Mucosa of descending colon (tissue), 3 donors: ENCODE results near the gene ARAP2. TPM values are rescaled to one million over a fixed set of nuclear protein-coding genes. Genes with fewer than 3 reads are reported as not detected.
A peak's percentile ranks its signal among the peaks of the same experiment; 100 is the strongest.

Source experiments
- ATAC-seq: fragments of 200-7000 bp; cut with Tn5 transposase; one replicate; pipeline ENCODE4 v1.9.1; 2020; ENCODE audit warnings: mild to moderate bottlenecking, moderate library complexity
- DNase-seq, 3 donors: peaks; one replicate each; pipeline ENCODE4 v3.0.0-alpha.2; 2020
- H3K36me3 ChIP-seq: fragments of 200-600 bp; one replicate; pipeline ENCODE4 v1.8.0; 2021; ENCODE audit warnings: low read depth, mild to moderate bottlenecking
- H3K4me1 ChIP-seq: fragments of 200-600 bp; one replicate; pipeline ENCODE4 v1.8.0; 2021; ENCODE audit warnings: low read depth, mild to moderate bottlenecking
- H3K4me3 ChIP-seq: fragments of 200-600 bp; one replicate; pipeline ENCODE4 v1.8.0; 2021; ENCODE audit warnings: mild to moderate bottlenecking
- H3K9me3 ChIP-seq: fragments of 200-600 bp; one replicate; pipeline ENCODE4 v1.8.0; 2021; ENCODE audit warnings: mild to moderate bottlenecking
- intact Hi-C, 2 donors: fragments of 100-400 bp; cut with DNase I in 1 of 2; cut with micrococcal nuclease in 1 of 2; formaldehyde crosslinking; loops; one replicate each; pipeline versions ENCODE4 v1.11.0 to v1.11.1; 2022; cut with DNase I, micrococcal nuclease
- total RNA-seq, 3 donors: library from RNA; stranded (reverse); fragmentation: NEBNext Ultra II Directional in 2 of 3; extraction: Animal tissue kit (Norgen Biotek cat#: 25700) in 2 of 3; gene quantifications; one replicate each; pipeline versions ENCODE4 v1.2.1 to v1.2.4, GENCODE V29; 2021 to 2023
- TF ChIP-seq, protein P1 (sequence below): fragments of 200-600 bp; IDR thresholded peaks from one replicate; pipeline ENCODE4 v1.8.0; 2022; ENCODE audit warnings: antibody characterized with exemption, mild to moderate bottlenecking
- donor health status: DM: no; HTN: no; CAD: no; lungs with moderate emphysema.
- donor health status: DM: no; HTN: no; CAD: no.
- donor health status: DM: no; HTN: yes; CAD: no.

The ARAP2 gene
- total RNA-seq, 3 donors from 2014 or later: 21.7 to 27.9 (median 22.5) TPM

DNA sequence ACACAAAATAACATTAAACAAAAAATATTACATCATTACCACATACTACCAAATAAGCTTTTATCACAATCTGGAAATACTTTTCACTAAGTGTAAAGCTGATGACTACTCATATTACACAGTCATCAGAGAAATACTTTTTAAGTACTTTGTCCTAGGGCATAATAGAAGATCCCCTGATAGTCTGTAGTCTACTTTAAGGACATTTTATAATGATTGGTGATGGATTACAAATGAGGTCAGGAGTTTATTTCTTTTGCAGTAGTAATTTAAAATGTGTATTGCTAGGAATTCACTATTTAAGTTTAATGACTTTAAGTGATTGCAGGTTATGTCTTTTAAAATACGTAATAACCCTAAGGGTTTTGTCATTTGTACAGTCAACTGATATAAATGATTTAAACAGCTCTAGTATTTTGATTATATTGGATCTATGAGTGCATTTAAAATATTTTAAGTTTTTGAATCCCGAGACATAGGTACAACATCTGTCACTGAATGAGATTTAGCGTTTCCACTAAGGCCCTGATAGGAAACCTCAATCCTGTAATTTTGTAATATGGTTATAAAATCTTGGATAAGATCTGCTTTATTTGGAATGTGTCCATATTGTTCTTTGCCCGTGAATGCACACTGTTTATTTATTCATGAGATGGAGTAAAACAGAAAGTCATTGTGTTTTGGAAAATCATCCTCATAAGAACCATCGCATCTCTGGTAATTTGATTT is 189.5 kb downstream of the ARAP2 start:
- Histone ChIP-seq H3K4me1 (peaks cover 7% of the 10 kb centered on the region), H3K36me3 (no peaks in the 10 kb centered on the region), H3K9me3 (no peaks in the 10 kb centered on the region), H3K4me3 (no peak overlapping the region)
- DNase-seq (no peak), ATAC-seq (peak; percentile 32)
- intact Hi-C loops: no loop called here
- TF ChIP-seq, protein P1, sequence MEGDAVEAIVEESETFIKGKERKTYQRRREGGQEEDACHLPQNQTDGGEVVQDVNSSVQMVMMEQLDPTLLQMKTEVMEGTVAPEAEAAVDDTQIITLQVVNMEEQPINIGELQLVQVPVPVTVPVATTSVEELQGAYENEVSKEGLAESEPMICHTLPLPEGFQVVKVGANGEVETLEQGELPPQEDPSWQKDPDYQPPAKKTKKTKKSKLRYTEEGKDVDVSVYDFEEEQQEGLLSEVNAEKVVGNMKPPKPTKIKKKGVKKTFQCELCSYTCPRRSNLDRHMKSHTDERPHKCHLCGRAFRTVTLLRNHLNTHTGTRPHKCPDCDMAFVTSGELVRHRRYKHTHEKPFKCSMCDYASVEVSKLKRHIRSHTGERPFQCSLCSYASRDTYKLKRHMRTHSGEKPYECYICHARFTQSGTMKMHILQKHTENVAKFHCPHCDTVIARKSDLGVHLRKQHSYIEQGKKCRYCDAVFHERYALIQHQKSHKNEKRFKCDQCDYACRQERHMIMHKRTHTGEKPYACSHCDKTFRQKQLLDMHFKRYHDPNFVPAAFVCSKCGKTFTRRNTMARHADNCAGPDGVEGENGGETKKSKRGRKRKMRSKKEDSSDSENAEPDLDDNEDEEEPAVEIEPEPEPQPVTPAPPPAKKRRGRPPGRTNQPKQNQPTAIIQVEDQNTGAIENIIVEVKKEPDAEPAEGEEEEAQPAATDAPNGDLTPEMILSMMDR: no peak

DNA sequence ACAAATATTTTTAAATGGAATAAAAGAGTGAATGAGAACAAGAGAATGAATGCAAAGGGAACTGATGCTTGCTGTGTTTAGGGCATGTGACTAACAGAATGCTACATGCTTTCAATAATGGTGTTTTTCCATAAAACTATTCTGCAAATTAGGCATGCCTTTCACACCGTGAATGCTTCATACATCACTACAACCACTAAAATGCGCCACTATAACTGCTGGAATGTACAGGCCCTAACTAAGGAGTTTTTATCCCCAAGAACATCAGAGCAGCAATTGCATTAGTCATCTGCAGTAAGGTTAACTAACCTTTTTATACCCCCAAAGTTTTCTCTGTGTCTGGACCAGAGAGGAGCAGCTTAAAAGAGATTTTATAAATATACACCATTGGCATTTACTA is 190.4 kb downstream of the ARAP2 start:
- DNase-seq (no peak), ATAC-seq (no peak)
- no peaks in the 10 kb centered on the region for H3K36me3 ChIP-seq
- intact Hi-C loops: no loop called here
- TF ChIP-seq, protein P1: no peak
- H3K4me3 ChIP-seq: no peak overlapping the region
- H3K9me3 ChIP-seq: no peaks in the 10 kb centered on the region
- peaks cover 7% of the 10 kb centered on the region for H3K4me1 ChIP-seq

DNA sequence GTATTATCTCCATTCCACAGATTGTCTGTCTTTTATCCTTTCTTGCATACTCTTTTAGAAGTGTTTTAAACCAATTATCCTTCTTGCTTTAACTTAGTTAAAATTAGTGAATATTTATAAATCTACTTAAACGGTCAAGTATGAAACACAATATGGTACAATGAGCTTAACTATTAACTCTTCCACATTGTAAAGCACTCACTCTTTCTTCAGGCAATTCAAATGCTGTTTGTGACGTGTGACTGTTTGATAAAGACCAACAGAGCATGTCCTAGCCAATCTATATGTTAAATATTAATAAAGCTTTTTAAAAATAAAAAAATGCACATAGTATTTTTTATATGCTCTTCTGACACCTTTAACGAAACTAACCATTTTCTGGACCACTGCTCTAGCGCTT is 192.7 kb downstream of the ARAP2 start:
- Histone ChIP-seq H3K36me3 (no peaks in the 10 kb centered on the region), H3K9me3 (no peaks in the 10 kb centered on the region), H3K4me3 (no peak overlapping the region), H3K4me1 (peaks cover 7% of the 10 kb centered on the region)
- DNase-seq (no peak), ATAC-seq (peak; percentile 63)
- intact Hi-C loops: no loop called here
- TF ChIP-seq, protein P1: no peak

DNA sequence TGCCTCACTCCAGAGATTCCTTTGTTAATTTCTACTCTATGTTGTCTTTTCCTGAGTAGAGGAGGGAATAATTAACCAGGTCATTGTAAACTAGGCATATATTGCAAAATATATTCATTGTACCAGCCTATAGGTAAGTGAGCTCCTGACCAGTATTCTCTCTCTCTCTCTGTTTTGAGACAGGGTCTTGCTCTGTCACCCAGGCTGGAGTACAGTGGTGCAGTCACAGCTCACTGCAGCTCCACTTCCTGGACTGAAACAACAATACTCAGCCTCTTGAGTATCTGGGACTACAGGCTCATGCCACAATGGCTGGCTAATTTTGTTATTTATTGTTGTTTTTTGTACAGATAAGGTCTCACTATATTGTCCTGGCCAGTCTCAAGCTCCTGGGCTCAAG is 198.3 kb downstream of the ARAP2 start:
- peak; percentile 70 for ATAC-seq
- TF ChIP-seq, protein P1: no peak
- H3K36me3 ChIP-seq: no peaks in the 10 kb centered on the region
- H3K4me3 ChIP-seq: no peak overlapping the region
- intact Hi-C loops: no loop called here
- no peak for DNase-seq
- no peaks in the 10 kb centered on the region for H3K4me1 ChIP-seq
- no peaks in the 10 kb centered on the region for H3K9me3 ChIP-seq

DNA sequence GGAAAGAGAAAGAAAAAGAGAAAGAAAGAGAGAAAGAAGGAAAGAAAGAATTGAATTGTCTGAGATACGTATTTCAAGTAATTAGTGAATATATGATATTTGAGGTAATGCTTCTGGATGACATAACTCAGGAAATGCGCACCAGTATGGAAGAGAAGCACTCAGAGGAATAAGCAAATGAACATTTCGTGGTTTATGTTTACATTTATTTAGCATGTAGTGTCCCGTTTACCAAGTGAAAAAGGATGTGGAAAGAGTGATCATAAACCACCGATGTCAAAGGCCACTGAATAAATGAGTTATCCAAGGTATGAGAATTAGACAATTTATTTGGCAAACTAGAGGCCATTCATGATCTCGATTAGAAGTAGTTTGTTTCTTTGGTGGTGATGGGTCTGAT is 200.4 kb downstream of the ARAP2 start:
- H3K36me3 ChIP-seq: no peaks in the 10 kb centered on the region
- H3K4me1 ChIP-seq: no peaks in the 10 kb centered on the region
- no peaks in the 10 kb centered on the region for H3K9me3 ChIP-seq
- intact Hi-C loops: no loop called here
- TF ChIP-seq, protein P1: no peak
- ATAC-seq (no peak), DNase-seq (no peak)
- H3K4me3 ChIP-seq: no peak overlapping the region
